T-helper 1 cell (primary cell): ENCODE results near the gene SAYSD1.

Experiments
- DNase-seq, 5 donors: peaks; one replicate each; pipeline ENCODE4 v3.0.0-alpha.2; 2012 to 2020

SAYSD1 gene

DNA sequence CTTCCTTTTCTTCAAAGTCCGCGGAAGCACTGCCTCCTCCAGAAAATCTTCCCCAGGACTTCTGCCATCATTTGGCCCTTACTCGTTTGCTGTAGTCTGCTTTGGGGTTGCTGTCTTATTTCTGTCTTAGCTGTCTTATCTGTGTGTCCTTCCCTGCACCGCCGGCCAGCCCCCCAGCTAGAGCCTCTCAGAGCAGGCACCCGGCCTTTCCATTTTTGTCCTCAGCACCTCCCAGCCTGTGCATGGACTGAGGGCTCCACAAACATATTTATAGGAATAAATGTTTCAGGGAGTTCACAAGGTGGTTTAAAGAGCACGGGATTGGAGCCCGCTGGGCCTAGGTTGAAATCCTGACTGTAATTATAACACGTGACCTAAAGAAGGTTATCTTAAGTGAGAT, 58.3 kb downstream of the SAYSD1 start:
- DNase-seq: no peak

DNA sequence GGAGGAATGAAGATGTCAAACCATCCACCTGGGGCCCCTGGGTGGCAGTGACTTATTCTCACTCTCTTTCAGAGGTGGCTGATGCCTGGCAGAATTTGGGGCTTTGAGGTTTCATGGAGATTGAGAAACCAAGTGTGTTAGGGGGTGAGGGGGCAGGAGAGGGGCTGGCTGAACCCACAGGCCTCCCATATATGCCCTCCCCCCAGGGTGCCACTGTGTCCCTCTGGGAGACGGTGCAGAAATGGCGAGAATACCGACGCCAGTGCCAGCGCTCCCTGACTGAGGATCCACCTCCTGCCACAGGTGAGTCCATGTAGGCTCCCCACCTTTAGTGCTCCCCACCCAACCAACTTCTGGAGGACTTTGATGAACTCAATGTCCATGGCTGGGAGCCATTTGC, 58.8 kb downstream of the SAYSD1 start:
- DNase-seq: no peak

DNA sequence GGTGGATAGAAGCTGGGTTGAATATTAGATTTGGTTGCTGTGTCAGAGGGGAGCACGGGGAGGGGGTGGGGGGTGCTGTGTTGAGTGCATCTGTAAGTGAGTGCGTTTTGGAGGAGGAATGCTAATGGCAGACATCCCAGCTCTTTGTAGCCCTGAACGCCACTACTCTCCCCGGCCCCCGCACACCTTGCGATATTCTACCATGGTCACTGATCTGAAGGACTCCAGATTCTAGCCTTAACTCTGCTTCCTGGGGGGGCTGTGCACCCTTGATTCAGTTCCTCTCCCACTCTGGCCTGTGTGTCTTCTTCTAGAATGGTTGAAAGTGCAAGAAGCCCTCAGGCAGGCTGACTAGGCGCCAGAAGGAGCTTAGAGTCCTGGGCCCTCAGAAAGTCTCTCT, 59.3 kb downstream of the SAYSD1 start:
- DNase-seq: no peak

DNA sequence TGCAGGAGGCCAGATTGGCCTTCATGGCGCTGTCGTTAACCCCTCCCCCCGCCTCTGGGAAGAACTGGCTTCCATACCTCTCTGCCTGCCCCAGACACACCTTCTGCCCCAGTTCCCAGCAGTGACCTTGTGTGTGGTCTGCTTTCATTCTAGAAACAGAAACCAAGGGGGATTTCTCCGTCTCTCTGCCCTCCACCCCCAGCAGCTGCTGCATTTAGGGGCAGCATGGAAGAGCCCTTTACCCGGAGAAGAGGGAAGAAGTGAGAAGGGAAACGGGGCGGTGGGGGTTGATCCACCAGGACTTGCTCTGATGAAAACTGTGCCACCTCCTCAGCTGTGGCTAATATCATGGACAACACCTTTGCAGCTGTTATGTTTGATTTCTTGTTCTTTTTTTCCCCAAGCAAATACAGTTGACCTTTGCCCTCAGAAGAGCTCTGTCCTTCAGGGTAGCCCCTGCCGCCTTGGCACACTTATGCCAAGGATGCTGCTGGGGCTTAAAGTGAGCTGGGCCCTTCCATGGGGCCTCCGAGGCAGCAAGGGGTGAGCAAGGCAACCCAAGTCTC, 60.3 kb downstream of the SAYSD1 start:
- no peak for DNase-seq
